Ovary (tissue), 9 donors: ENCODE measurements around the gene PNPLA5. TPM values are rescaled to one million over a fixed set of nuclear protein-coding genes. Genes with fewer than 3 reads are reported as not detected.

Experiments used
- DNase-seq, 5 donors: peaks; one replicate each; pipeline ENCODE4 v3.0.0-alpha.2; 2019 to 2020
- H3K27ac ChIP-seq, 2 donors: fragments of 200-600 bp; one replicate each; pipeline versions ENCODE4 v1.5.1 to v1.8.0; 2019 to 2022
- H3K27me3 ChIP-seq: fragments of 200-600 bp; one replicate; pipeline ENCODE4 v1.8.0; 2022
- H3K36me3 ChIP-seq: fragments of 200-600 bp; sonication (generic); one replicate; pipeline ENCODE4 v1.5.1; 2019
- H3K4me1 ChIP-seq: one replicate; pipeline ENCODE4 v1.8.1; 2013; ENCODE audit warnings: mild to moderate bottlenecking, moderate library complexity; ENCODE audit not compliant: insufficient read depth
- H3K4me3 ChIP-seq: fragments of 200-600 bp; sonication (generic); one replicate; pipeline ENCODE4 v1.5.1; 2017
- H3K9me3 ChIP-seq, 2 donors: fragments of 200-600 bp in 1 of 2; sonication (generic) in 1 of 2; one replicate each; pipeline versions ENCODE4 v1.5.1 to v1.8.1; 2013 to 2019; ENCODE audit warnings: mild to moderate bottlenecking in 1 of 2, moderate library complexity in 1 of 2
- CTCF ChIP-seq, 3 donors: fragments of 450-650 bp in 2 of 3; fragments of 200-600 bp in 1 of 3; IDR thresholded peaks; one replicate each; pipeline versions ENCODE4 v1.5.1 to v1.8.0; 2016 to 2022; ENCODE audit warnings: antibody characterized with exemption in 3 of 3, mild to moderate bottlenecking in 1 of 3
- EP300 ChIP-seq: sonication (generic); formaldehyde crosslinking; IDR thresholded peaks from one replicate; pipeline ENCODE4 v1.6.1; 2017; ENCODE audit warnings: antibody characterized with exemption
- POLR2A ChIP-seq: fragments of 450-650 bp; IDR thresholded peaks from one replicate; pipeline ENCODE4 v1.6.1; 2017; ENCODE audit warnings: antibody characterized with exemption, mild to moderate bottlenecking, moderate library complexity
- WGBS, 3 donors: extraction: QIAGEN DNeasy Blood & Tissue Kit in 1 of 3; methylation state at CpG; one replicate each; pipeline versions ENCODE4 v1.1.5 to v1.1.7; 2013 to 2017; 5-methylcytosine and 5-hydroxymethylcytosine counted together
- intact Hi-C, 4 donors: fragments of 100-400 bp; cut with DNase I; formaldehyde crosslinking; loops; one replicate each; pipeline versions ENCODE4 v1.11.0 to v1.15.1; 2022 to 2023
- polyA plus RNA-seq, 2 donors: library from polyadenylated mRNA; stranded (reverse); fragments of 200-250 nt in 1 of 2; fragments of 350-450 nt in 1 of 2; fragmentation: Illumina TruSeq in 1 of 2; extraction: RNeasy Lipid Tissue Mini Kit (QIAGEN cat#74804) in 1 of 2; gene quantifications; one replicate each; pipeline ENCODE4 v1.2.3, GENCODE V29; 2013 to 2014
- total RNA-seq, 7 donors: library from RNA; depleted of rRNA in 2 of 7; stranded (reverse); fragments of >200 nt in 2 of 7; fragmentation: NEBNext Ultra II Directional in 3 of 7; extraction: Animal tissue kit (Norgen Biotek cat#: 25700) in 3 of 7; gene quantifications; one replicate each; pipeline versions ENCODE4 v1.1.0 to v1.2.4, GENCODE V29; 2016 to 2023
- donor health status: DM: no; HTN: no; CAD: no; lungs with moderate emphysema.
- donor health status: DM: no; HTN: no; CAD: no.
- donor health status: Bipolar disorder and iron deficiency.
- donor health status: DM: yes; HTN: yes; CAD: no.
- donor health status: DM: no; HTN: no; CAD: no.
- donor health status: DM: yes; HTN: yes; CAD: no.

Gene PNPLA5
- total and polyA plus RNA-seq, 9 donors, result 0.10 TPM; not detected in 8

GRCh38 chr22:43900206-43900605 lies 8.4 kb upstream of the PNPLA5 start:
- Histone ChIP-seq H3K27ac (no peak overlapping the region), H3K9me3 (no peaks in the 10 kb centered on the region), H3K4me1 (no peaks in the 10 kb centered on the region), H3K4me3 (no peak overlapping the region), H3K27me3 (no peaks in the 10 kb centered on the region), H3K36me3 (no peaks in the 10 kb centered on the region)
- TF ChIP-seq CTCF (IDR thresholded peaks at IDR 0.05) (no peak), POLR2A (no peak), EP300 (no peak)
- 53 to 67% (median 65%) methylated on average over 7 of the region's 7 CpGs for WGBS, 3 donors
- intact Hi-C loops, result no loop called here
- DNase-seq, result no peak

- intact Hi-C loops, result no loop called here
These were observed 6.0 kb upstream of the PNPLA5 start for GRCh38 chr22:43897751-43898261.

GRCh38 chr22:43895986-43896645 lies 4.3 kb upstream of the PNPLA5 start:
- WGBS, 3 donors, result 39 to 48% (median 43%) methylated on average over 11 of the region's 11 CpGs
- H3K27me3 ChIP-seq, result no peaks in the 10 kb centered on the region

More at GRCh38 chr22:43897751-43898261, 6.0 kb upstream of the PNPLA5 start:
- no peaks in the 10 kb centered on the region for H3K9me3 ChIP-seq
- H3K27me3 ChIP-seq, result no peaks in the 10 kb centered on the region
- no peak for DNase-seq
- WGBS, 3 donors, result 42 to 54% (median 47%) methylated on average over 12 of the region's 12 CpGs
- TF ChIP-seq POLR2A, result no peak
- TF ChIP-seq EP300, result no peak
- no peak for TF ChIP-seq CTCF (IDR thresholded peaks at IDR 0.05)
- H3K27ac ChIP-seq, result no peak overlapping the region
- H3K36me3 ChIP-seq, result no peaks in the 10 kb centered on the region
- no peak overlapping the region for H3K4me3 ChIP-seq
- no peaks in the 10 kb centered on the region for H3K4me1 ChIP-seq

GRCh38 chr22:43894122-43894521 lies 2.3 kb upstream of the PNPLA5 start:
- Histone ChIP-seq H3K27me3 (no peaks in the 10 kb centered on the region), H3K4me1 (no peaks in the 10 kb centered on the region), H3K36me3 (no peaks in the 10 kb centered on the region), H3K4me3 (no peak overlapping the region), H3K9me3 (no peaks in the 10 kb centered on the region), H3K27ac (no peak overlapping the region)
- 70 to 90% (median 72%) methylated on average over 5 of the region's 5 CpGs for WGBS, 3 donors
- TF ChIP-seq EP300, result no peak
- no peak for TF ChIP-seq POLR2A
- no peak for TF ChIP-seq CTCF (IDR thresholded peaks at IDR 0.05)
- intact Hi-C loops, result loop anchor here in 1 of 4 donors (5.0 kb wide), 1 partner anchor 497 kb away; no protein-coding TSS in a partner anchor
- DNase-seq, result no peak

More at GRCh38 chr22:43895986-43896645, 4.3 kb upstream of the PNPLA5 start:
- H3K9me3 ChIP-seq, result no peaks in the 10 kb centered on the region
- no peaks in the 10 kb centered on the region for H3K36me3 ChIP-seq
- H3K4me1 ChIP-seq, result no peaks in the 10 kb centered on the region
- TF ChIP-seq POLR2A (no peak), CTCF (IDR thresholded peaks at IDR 0.05) (no peak), EP300 (no peak)
- H3K27ac ChIP-seq, result no peak overlapping the region
- H3K4me3 ChIP-seq, result no peak overlapping the region
- intact Hi-C loops, result no loop called here
- DNase-seq, result no peak
